IMR-90 (cell line): ENCODE measurements around the gene ONECUT2. TPM values are rescaled to one million over a fixed set of nuclear protein-coding genes. Genes with fewer than 3 reads are reported as not detected.

ENCODE experiments used
- ATAC-seq: fragments of 200-7000 bp; cut with Tn5 transposase; 2 replicates; pipeline ENCODE4 v1.9.1; 2020; ENCODE audit warnings: low read depth, mild to moderate bottlenecking, moderate library complexity
- BruUV-seq: library from RNA; stranded (reverse); fragments of 400-500 nt; replicated peaks from 2 replicates; lab custom pipeline; 2021; lab: Mats Ljungman, UMichigan
- CTCF ChIA-PET: fragments of 300-600 bp; formaldehyde crosslinking; extraction: SDS; loops from one replicate; lab custom pipeline; 2021; ENCODE audit warnings: antibody characterized with exemption; lab: Yijun Ruan, JAX
- POLR2A ChIA-PET: fragments of 300-600 bp; sonication (Branson Sonifier 250); formaldehyde crosslinking; loops from one replicate; lab custom pipeline; 2022; ENCODE audit warnings: antibody characterized with exemption; ENCODE audit not compliant: unreplicated experiment; lab: Charles Lee
- DNase-seq: peaks from one replicate; pipeline ENCODE4 v3.0.0; 2013
- H2AFZ ChIP-seq: replicated peaks from 2 replicates; pipeline ENCODE3; 2013; ENCODE audit warnings: low read length, mild to moderate bottlenecking; ENCODE audit not compliant: poor library complexity
- H2AK5ac ChIP-seq: 2 replicates; pipeline ENCODE4 v1.6.1; 2013; ENCODE audit warnings: low read depth, low read length, inconsistent platforms
- H2AK9ac ChIP-seq: replicated peaks from 2 replicates; pipeline ENCODE3; 2013; ENCODE audit warnings: mild to moderate bottlenecking, low read depth, low read length, moderate library complexity; ENCODE audit not compliant: poor library complexity
- H2BK120ac ChIP-seq: 2 replicates; pipeline ENCODE4 v1.6.1; 2013; ENCODE audit warnings: low read depth, low read length, inconsistent platforms
- H2BK15ac ChIP-seq: 3 replicates; pipeline ENCODE4 v1.6.1; 2013; ENCODE audit warnings: low read depth, low read length, inconsistent platforms
- H2BK20ac ChIP-seq: 2 replicates; pipeline ENCODE4 v1.6.1; 2013; ENCODE audit warnings: low read depth, mild to moderate bottlenecking, inconsistent platforms, low read length, moderate library complexity
- H2BK5ac ChIP-seq: 2 replicates; pipeline ENCODE4 v1.6.1; 2013; ENCODE audit warnings: mild to moderate bottlenecking, low read depth, low read length, inconsistent platforms; ENCODE audit not compliant: poor library complexity, severe bottlenecking
- H3K14ac ChIP-seq: replicated peaks from 2 replicates; pipeline ENCODE4 v1.6.1; 2013; ENCODE audit warnings: low read depth, low read length, inconsistent platforms
- H3K18ac ChIP-seq: 2 replicates; pipeline ENCODE4 v1.6.1; 2013; ENCODE audit warnings: low read depth, low read length, control low read depth
- H3K23ac ChIP-seq: 2 replicates; pipeline ENCODE4 v1.6.1; 2013; ENCODE audit warnings: low read depth, low read length, inconsistent platforms
- H3K27ac ChIP-seq: 2 replicates; pipeline ENCODE4 v1.5.1; 2013; ENCODE audit warnings: mild to moderate bottlenecking, control low read depth, low read length; ENCODE audit not compliant: insufficient read depth
- H3K27me3 ChIP-seq: 2 replicates; pipeline ENCODE4 v1.6.1; 2013; ENCODE audit warnings: low read length; ENCODE audit not compliant: control insufficient read depth, insufficient read depth
- H3K36me3 ChIP-seq: 2 replicates; pipeline ENCODE4 v1.6.1; 2013; ENCODE audit warnings: low read length, mixed read lengths; ENCODE audit not compliant: control insufficient read depth, insufficient read depth
- H3K4ac ChIP-seq: 2 replicates; pipeline ENCODE4 v1.6.1; 2013; ENCODE audit warnings: low read depth, low read length, inconsistent platforms
- H3K4me1 ChIP-seq: 2 replicates; pipeline ENCODE4 v1.6.1; 2013; ENCODE audit warnings: low read length, mixed read lengths; ENCODE audit not compliant: control insufficient read depth, insufficient read depth
- H3K4me2 ChIP-seq: 2 replicates; pipeline ENCODE4 v1.6.1; 2013; ENCODE audit warnings: low read depth, mild to moderate bottlenecking, control low read depth, low read length, moderate library complexity
- H3K4me3 ChIP-seq: 2 replicates; pipeline ENCODE4 v1.5.1; 2013; ENCODE audit warnings: low read depth, mild to moderate bottlenecking, control low read depth, low read length, moderate library complexity; ENCODE audit not compliant: insufficient read depth
- H3K56ac ChIP-seq: 2 replicates; pipeline ENCODE4 v1.6.1; 2013; ENCODE audit warnings: low read length, inconsistent platforms; ENCODE audit not compliant: insufficient read depth; ENCODE audit errors: extremely low read depth
- H3K79me1 ChIP-seq, 2 experiments: 2 replicates each; pipeline ENCODE4 v1.6.1; 2013; ENCODE audit warnings: low read length in 2 of 2, inconsistent platforms in 1 of 2, low read depth in 1 of 2
- H3K9ac ChIP-seq: 2 replicates; pipeline ENCODE4 v1.6.1; 2013; ENCODE audit warnings: low read depth, low read length, control low read depth
- H3K9me1 ChIP-seq: 2 replicates; pipeline ENCODE4 v1.6.1; 2013; ENCODE audit warnings: low read length, inconsistent platforms; ENCODE audit not compliant: insufficient read depth
- H3K9me3 ChIP-seq: 2 replicates; pipeline ENCODE4 v1.6.1; 2013; ENCODE audit warnings: low read length; ENCODE audit not compliant: control insufficient read depth, insufficient read depth
- H4K20me1 ChIP-seq: 2 replicates; pipeline ENCODE4 v1.6.1; 2013; ENCODE audit warnings: low read length, inconsistent platforms; ENCODE audit not compliant: insufficient read depth
- H4K5ac ChIP-seq: 2 replicates; pipeline ENCODE4 v1.6.1; 2013; ENCODE audit warnings: mild to moderate bottlenecking, low read depth, low read length, control low read depth
- H4K8ac ChIP-seq, 2 experiments: 2 replicates each; pipeline ENCODE4 v1.6.1; 2013; ENCODE audit warnings: low read depth in 2 of 2, low read length in 2 of 2, control low read depth in 1 of 2, inconsistent platforms in 1 of 2
- H4K91ac ChIP-seq: 2 replicates; pipeline ENCODE4 v1.6.1; 2013; ENCODE audit warnings: low read depth, low read length, inconsistent platforms; ENCODE audit not compliant: insufficient read depth
- CEBPB ChIP-seq: IDR thresholded peaks from 2 replicates; pipeline ENCODE4 v1.6.1; 2012; ENCODE audit warnings: low read depth, low read length, improper control_type of control experiment
- RAD21 ChIP-seq: IDR thresholded peaks from 2 replicates; pipeline ENCODE4 v1.6.1; 2012; ENCODE audit warnings: low read length, improper control_type of control experiment
- WGBS, 2 experiments: methylation state at CpG; one replicate each; pipeline versions ENCODE4 v1.1.5 to v1.1.7; 2013; ENCODE audit warnings: missing lambda C conversion rate in 2 of 2; ENCODE audit not compliant: insufficient read length in 1 of 2; ENCODE audit errors: extremely low coverage in 2 of 2; 5-methylcytosine and 5-hydroxymethylcytosine counted together
- dilution Hi-C: fragments of 300-500 bp; cut with HindIII; formaldehyde crosslinking; loops from one replicate; pipeline ENCODE4 v1.14.3; 2018; ENCODE audit warnings: low sequenced_read_pairs; ENCODE audit not compliant: unreplicated experiment
- in situ Hi-C: fragments of 300-500 bp; cut with MboI; formaldehyde crosslinking; loops from 3 replicates; pipeline ENCODE4 v1.14.3; 2019; ENCODE audit warnings: low sequenced_read_pairs, inconsistent platforms, mixed read lengths
- intact Hi-C: fragments of 100-400 bp; cut with micrococcal nuclease; formaldehyde crosslinking; loops from 2 replicates; pipeline ENCODE4 v1.10.0; 2022
- polyA plus RNA-seq, 3 experiments: library from polyadenylated mRNA; depleted of rRNA; stranded (reverse); fragments of >200 nt; gene quantifications; 2 replicates each; pipeline ENCODE4 v1.2.3, GENCODE V29; 2012; ENCODE audit warnings: low replicate concordance in 1 of 3
- total RNA-seq: library from RNA; depleted of rRNA; stranded (reverse); fragments of >200 nt; gene quantifications from 2 replicates; pipeline ENCODE4 v1.2.3, GENCODE V29; 2012

ONECUT2 gene
- total and polyA plus RNA-seq, 2 of the 4 experiments (the other 2 are of a cell fraction) = under 0.01 to 0.02 TPM

- Histone ChIP-seq H3K27me3 (peaks cover 81% of the 10 kb centered on the region), H3K4me2 (no peak overlapping the region), H2AFZ (no peak overlapping the region), H3K23ac (no peak overlapping the region), H3K4me3 (no peak overlapping the region), H4K20me1 (no peaks in the 10 kb centered on the region), H3K56ac (no peak overlapping the region), H3K27ac (no peak overlapping the region), H2AK9ac (no peak overlapping the region), H3K9me3 (peaks cover 14% of the 10 kb centered on the region), H3K18ac (no peak overlapping the region), H3K4me1 (no peaks in the 10 kb centered on the region), H4K5ac (no peak overlapping the region), H2BK120ac (no peak overlapping the region), H3K4ac (no peak overlapping the region), H3K9me1 (no peaks in the 10 kb centered on the region), H4K8ac (no peak overlapping the region), H2BK20ac (no peak overlapping the region), H4K91ac (no peak overlapping the region), H3K36me3 (no peaks in the 10 kb centered on the region), H3K79me1 (no peaks in the 10 kb centered on the region), H3K9ac (no peak overlapping the region), H2BK15ac (no peak overlapping the region), H2AK5ac (no peak overlapping the region), H3K14ac (no peak overlapping the region), H2BK5ac (no peak overlapping the region)
- intact Hi-C loops (no loop called here), dilution Hi-C loops (no loop called here), in situ Hi-C loops (no loop called here)
- CTCF ChIA-PET = no interaction called here
- ATAC-seq = no peak
- POLR2A ChIA-PET = no interaction called here
- no TSS peak for BruUV-seq
- TF ChIP-seq CEBPB (no peak), RAD21 (no peak)
- no peak for DNase-seq
- WGBS, 2 experiments = no CpG with 5 or more reads among the region's 12 CpGs
These were observed 3.6 kb upstream of the ONECUT2 start for GRCh38 chr18:57431467-57432080.
